Stimulated activated CD8-positive, alpha-beta memory T cell treated with anti-CD3 and anti-CD28 coated beads, Interleukin-7, amount 100 ng/mL, for 24 hours (primary cell): ENCODE results near the gene FTHL17.

Source experiments
- DNase-seq: peaks from one replicate; pipeline ENCODE4 v3.0.0-alpha.2; 2020; ENCODE audit warnings: low read depth

Gene FTHL17

DNA sequence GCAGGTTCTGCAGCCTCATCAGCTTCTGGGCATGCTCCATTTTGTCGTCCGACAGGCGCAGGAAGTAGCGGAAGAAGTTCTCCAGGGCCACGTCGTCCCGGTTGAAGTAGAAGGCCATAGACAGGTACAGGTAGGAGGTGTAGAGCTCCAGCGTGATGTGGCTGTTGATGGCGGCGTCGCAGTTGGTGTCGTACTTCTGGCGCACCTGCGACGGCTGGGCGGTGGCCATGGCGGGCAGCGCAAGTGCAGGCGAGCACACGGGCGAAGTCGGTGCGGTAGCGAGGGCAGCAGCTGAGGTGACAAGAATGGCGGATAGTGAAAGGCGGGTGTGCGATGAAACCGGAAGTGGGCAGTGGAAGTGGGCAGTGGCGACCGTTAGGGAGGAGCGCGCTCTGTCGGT, at the start of gene FTHL17:
TSS of gene FTHL17 (minus strand) at position 317 of the 400 bp plus-strand sequence. CDS start at position 229, 88 bp downstream.
- DNase-seq: no peak

GRCh38 chrX:31117266-31117665, 45.4 kb upstream of the FTHL17 start:
- no peak for DNase-seq

- no peak for DNase-seq
Measured at GRCh38 chrX:31115398-31115797, 43.6 kb upstream of the FTHL17 start.

DNA sequence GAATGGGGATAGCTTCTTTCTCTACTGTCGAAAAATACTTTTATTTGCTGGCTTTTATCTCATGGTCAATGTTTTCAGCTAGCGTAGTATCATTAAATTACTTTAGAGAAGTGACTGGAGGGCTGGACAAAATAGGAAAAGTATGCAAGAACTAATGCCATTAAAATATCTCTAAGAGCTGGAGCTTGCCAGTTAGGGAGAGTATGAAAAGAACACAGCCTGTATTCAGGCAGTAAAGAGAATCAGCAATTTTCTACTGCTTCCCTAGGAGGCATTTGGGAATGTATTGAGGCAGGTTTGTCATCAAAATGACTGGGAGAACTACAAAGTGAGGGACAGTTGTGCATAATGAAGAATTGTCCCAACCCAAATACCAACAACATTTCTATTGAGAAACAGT, 43.0 kb upstream of the FTHL17 start:
- no peak for DNase-seq

- DNase-seq: no peak
Measured at GRCh38 chrX:31112226-31112999, 40.6 kb upstream of the FTHL17 start.

- DNase-seq: no peak
Measured at GRCh38 chrX:31110657-31111056, 38.8 kb upstream of the FTHL17 start.

GRCh38 chrX:31099536-31100090, 27.8 kb upstream of the FTHL17 start:
- no peak for DNase-seq

- no peak for DNase-seq
Measured at GRCh38 chrX:31098079-31098478, 26.2 kb upstream of the FTHL17 start.

DNA sequence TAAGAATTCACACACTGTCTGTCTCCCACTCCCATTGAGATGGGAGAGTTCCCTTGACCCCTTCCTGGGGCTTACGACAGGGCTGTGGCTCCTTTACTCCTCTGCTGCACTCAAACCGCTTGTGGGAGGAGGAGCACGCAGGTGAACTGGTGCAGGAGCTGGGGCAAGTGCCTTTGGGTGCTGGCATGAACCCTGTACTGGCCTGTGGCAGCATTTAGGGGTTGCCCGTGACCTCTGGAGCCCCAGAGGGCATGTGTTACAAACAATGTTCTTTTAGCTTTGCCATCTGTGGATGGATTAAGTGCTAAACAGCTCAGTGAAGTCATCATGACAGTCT, 21.8 kb upstream of the FTHL17 start:
- no peak for DNase-seq

DNA sequence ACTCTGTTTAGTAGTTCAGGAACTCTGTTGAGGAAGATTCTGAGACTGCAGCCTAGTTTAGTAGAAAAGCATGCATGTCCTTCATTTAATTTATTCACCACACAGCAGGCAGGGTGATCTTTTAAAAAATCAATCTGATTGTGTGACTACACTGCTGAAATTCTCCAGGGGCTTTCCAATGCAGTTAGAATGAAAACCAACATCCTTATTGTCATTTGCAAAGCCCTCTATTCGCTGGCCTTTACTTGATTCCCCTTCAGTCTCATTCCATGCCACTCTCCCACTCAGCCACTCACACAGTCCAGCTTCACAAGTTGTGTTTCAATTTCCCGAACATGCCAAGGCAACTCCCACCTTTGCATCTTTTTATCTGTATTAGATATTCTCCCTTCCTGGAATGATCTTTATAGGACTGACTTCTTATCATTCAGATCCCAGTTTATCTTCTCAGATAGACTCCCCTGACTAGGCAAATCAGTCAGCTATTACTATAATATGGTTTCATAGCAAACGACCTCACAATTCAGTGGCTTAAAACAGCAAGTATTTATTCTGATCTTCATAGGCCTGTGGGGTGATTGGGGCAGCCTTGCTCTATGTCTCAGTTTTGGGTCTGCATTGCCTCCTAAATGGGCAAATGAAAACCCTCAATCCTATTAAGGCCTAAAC, 21.3 kb upstream of the FTHL17 start:
- DNase-seq: no peak

DNA sequence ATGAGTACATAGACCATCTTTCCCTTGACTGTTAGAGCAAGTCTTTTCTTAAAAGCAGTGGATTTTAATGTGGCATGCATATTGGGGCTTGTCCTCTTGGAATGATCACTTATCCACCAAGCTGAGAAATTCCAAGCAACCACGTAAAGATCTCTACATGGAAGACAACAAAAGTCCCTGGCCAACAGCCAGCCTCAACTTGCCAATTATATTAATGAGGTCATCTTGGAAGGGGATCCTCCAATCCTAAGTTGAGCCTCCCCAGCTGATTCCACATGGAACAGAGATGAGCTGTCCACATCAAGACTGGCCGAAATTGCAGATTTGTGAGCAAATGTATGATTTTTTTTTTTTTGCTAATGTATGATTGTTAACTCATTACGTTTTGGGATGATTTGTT, 20.6 kb upstream of the FTHL17 start:
- no peak for DNase-seq

DNA sequence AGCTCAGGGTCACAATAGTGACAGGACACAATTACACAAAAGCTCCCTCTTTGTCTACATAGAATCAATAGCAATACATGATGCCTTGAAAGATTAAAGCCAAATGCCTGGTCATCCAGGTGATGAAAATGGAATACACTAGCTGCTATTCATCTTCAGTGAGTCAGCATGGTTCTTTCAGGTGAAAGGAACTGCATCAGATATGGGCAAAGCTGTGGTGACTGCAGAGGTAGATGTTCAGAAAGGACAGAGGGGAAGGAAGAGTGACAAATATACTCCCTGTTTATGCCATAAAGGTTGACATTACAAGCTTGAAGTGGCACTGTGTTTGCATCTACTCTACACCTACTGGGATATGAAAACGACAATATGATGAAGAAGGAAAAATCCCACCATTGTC, 20.0 kb upstream of the FTHL17 start:
- no peak for DNase-seq

GRCh38 chrX:31074522-31074921, 2.7 kb upstream of the FTHL17 start:
- DNase-seq: no peak

DNA sequence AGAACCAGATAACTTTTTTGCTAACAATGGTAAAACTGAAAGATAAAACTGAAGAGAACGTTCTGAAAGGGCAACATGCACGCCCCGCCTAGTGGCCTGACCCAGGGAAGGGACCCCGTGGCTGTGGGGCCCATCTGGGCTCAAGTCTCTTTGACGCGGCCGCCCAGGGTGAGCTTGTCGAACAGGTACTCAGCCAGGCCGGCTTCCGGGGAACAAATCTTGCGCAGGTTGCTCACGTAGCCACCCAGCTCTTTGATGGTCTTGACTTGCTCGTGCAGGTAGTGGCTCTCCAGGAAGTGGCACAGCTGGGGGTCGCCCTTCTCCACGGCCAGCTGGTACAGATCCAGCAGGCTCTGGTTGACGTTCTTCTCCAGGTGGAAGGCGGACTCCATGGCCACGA, 579 bp downstream of the FTHL17 start:
- no peak for DNase-seq

DNA sequence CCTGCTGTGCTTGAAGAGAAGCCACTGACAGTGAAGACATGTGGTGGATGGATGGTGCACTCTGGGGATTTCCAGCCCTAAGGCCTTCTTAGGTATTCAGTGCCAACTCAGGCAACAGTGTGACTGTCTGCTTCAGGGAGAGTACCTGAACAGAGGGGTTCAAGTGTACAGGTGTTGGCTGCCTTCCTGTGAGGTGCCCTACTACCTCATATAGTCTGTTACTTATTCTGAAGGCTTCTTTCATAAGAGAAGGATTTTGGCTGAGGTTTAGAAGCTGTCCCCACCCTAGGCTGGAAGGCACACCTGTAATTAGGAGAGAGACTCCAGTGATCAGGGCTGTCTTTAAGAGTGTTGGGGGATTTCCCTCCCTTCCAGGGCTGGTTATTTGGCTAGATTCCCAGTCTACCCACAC, 1.8 kb downstream of the FTHL17 start:
- DNase-seq: no peak

DNA sequence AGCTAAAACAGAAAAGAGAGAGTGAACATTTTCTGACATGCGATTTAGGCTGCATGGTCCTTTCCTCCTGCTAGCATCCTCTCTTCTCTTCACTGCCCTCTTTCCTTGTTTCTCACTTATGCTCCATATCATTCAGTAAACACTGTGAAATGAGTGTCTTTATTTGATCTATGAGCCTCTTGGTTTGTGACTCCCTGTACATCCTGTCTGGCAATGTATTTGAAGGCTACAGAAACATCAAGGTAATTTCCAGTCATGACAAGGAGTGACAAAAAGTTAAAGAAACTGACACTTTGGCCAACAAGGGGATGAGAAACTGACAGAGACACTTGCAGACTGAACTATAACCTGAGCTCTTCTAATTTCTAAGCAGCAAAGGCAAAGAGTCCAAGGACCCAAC, 8.7 kb downstream of the FTHL17 start:
- DNase-seq: no peak

DNA sequence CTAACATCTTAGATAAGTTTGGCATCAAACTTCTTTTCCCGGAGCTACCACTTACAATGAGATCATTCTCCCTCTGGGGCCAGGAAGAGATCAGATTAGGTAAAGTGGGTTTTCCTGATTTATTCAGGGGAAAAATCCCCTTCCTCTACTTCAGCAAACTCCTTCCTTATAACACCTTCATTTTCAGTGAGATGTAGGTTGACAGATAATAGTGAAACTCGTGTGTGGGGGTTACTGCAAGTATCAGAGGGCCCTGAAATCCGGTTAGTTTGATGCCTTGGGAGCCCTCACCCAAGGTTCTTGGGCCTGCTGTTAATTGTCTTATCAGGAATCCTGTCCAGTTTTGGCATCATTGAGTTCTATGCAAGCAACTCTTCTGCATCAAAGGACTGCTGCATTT, 10.8 kb downstream of the FTHL17 start:
- no peak for DNase-seq

- DNase-seq: no peak
Measured at GRCh38 chrX:31060016-31060415, 11.8 kb downstream of the FTHL17 start.

DNA sequence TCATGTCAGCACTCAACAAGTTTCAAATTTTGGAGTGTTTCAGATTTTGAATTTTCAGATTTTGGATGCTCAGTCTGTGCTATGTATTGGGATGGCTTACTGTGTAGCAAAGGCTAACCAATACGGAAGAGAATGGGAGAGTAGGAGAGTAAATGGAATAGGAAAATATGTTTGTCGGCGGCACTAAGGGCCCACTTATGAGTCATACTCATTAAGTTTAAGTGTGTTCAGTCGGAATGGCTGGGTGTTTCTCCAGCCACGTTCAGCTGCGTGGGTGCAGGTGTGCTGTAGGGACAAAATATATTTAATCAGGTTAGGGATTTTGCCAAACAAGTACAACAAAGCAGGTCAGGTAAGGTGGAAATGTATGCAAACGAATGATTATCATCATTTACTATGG, 13.6 kb downstream of the FTHL17 start:
- no peak for DNase-seq

- DNase-seq: no peak
Measured at GRCh38 chrX:31057691-31058090, 14.2 kb downstream of the FTHL17 start.

- no peak for DNase-seq
Measured at GRCh38 chrX:31057291-31057690, 14.6 kb downstream of the FTHL17 start.

GRCh38 chrX:31053621-31054020, 18.2 kb downstream of the FTHL17 start:
- DNase-seq: no peak

GRCh38 chrX:31039327-31039711, 32.5 kb downstream of the FTHL17 start:
- DNase-seq: no peak
